Omental fat pad (tissue), 4 donors: Measurements from ENCODE around the gene PAQR9. TPM values are rescaled to one million over a fixed set of nuclear protein-coding genes. Genes with fewer than 3 reads are reported as not detected.

Experiments
- ATAC-seq: fragments of 150-250 bp; one replicate; pipeline ENCODE4 v1.9.1; 2016; ENCODE audit warnings: mild to moderate bottlenecking, moderate library complexity; ENCODE audit not compliant: low FRiP score
- DNase-seq: peaks from one replicate; pipeline ENCODE4 v3.0.0-alpha.2; 2019; ENCODE audit warnings: low spot score
- total RNA-seq, 4 donors: library from RNA; depleted of rRNA; stranded (reverse); fragments of >200 nt; gene quantifications; one replicate each; pipeline ENCODE4 v1.1.0, GENCODE V29; 2016
- TF ChIP-seq, protein P1 (sequence below), 3 donors: fragments of 450-650 bp; IDR thresholded peaks; one replicate each; pipeline ENCODE4 v1.5.1; 2016 to 2017; ENCODE audit warnings: antibody characterized with exemption in 3 of 3, mild to moderate bottlenecking in 3 of 3, moderate library complexity in 2 of 3

The PAQR9 gene
- total RNA-seq, 4 donors from 2014 or later: 0.93 to 1.8 TPM; not detected in 2

DNA sequence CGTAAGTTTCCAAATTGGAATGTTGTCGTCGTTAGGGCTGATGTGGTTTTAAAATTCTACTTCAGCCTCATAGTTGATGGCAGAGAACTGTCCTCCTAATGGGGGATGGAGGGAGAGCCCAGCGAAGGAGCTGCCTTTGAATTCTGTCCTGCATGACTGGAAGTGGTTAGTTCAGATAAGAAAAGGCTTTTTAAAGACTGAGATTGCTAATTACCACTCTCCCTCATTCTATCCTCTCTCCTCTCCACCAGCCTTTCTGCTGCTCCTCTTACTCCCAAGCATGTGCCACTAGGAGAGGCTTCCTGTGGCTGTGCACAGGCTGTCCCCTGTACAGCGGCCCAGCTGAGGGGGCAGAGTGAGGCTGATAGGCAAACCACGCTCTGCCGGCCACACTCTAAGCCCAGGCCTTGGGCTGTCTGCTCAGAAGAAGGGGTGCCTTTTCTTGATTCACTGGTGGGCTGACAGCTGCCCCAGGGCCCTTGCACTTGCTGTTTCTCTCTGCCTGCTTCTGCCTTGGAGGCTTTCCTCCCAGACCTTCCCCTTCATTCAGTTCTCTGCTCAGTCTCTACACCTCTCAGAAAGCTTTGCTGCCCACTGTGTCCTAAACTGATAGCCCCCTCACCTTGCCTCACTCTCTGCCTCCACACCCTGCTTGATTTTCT is 8.7 kb upstream of the PAQR9 start:
- ATAC-seq: no peak
- TF ChIP-seq, protein P1, sequence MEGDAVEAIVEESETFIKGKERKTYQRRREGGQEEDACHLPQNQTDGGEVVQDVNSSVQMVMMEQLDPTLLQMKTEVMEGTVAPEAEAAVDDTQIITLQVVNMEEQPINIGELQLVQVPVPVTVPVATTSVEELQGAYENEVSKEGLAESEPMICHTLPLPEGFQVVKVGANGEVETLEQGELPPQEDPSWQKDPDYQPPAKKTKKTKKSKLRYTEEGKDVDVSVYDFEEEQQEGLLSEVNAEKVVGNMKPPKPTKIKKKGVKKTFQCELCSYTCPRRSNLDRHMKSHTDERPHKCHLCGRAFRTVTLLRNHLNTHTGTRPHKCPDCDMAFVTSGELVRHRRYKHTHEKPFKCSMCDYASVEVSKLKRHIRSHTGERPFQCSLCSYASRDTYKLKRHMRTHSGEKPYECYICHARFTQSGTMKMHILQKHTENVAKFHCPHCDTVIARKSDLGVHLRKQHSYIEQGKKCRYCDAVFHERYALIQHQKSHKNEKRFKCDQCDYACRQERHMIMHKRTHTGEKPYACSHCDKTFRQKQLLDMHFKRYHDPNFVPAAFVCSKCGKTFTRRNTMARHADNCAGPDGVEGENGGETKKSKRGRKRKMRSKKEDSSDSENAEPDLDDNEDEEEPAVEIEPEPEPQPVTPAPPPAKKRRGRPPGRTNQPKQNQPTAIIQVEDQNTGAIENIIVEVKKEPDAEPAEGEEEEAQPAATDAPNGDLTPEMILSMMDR (IDR thresholded peaks at IDR 0.05): no peak
- DNase-seq: no peak

DNA sequence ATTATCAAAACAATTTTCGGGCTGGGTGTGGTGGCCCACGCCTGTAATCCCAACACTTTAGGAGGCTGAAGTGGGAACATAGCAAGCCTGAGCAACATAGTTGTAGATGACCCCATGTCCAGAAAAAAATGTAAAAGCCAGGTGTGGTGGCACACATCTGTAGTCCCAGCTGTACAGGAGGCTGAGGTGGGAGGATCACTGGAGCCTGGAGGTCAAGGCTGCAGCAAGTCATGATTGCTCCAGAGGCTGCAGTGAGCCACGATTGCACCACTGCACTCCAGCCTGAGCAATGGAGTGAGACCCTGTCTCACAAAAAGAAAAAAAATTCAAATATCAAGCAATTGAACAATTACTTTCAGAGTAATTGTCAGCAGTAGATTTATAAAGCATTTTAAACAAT is 8.0 kb upstream of the PAQR9 start:
- TF ChIP-seq, protein P1 (IDR thresholded peaks at IDR 0.05): no peak
- ATAC-seq: no peak
- no peak for DNase-seq

DNA sequence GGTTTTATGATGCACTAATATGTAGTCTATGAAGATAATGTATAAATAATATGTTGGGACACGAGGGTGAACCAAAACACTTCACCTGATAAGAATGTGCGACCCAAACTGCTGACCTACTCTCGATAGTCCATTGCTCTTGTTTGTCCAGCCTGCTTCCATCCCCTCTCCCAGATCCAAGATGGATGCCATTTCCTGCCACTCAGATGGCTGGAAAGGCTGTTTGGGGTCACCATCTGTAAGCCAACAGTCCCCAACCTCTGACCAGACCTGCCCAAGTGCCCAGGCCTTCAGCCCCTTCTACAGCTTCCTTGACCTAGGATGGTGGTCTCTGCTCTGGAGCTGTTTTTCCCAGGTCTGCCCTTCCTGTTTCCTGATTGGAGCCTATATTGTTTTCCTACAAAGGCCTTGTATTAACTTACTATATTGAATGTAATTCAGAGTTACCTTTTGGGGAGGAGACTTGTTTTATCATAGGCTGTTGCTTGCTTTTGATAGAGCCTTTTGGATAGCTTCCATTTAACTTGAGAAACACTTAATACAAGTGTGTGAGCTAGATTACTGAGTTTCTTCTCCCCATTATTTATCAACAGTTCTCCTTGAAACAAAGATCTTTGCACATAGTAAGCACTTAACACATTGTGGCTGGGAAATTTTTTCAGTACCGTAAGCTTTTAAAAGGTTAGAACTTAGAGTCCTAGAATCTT is 5.0 kb upstream of the PAQR9 start:
- ATAC-seq (no peak), DNase-seq (no peak)
- TF ChIP-seq, protein P1 (IDR thresholded peaks at IDR 0.05): no peak

DNA sequence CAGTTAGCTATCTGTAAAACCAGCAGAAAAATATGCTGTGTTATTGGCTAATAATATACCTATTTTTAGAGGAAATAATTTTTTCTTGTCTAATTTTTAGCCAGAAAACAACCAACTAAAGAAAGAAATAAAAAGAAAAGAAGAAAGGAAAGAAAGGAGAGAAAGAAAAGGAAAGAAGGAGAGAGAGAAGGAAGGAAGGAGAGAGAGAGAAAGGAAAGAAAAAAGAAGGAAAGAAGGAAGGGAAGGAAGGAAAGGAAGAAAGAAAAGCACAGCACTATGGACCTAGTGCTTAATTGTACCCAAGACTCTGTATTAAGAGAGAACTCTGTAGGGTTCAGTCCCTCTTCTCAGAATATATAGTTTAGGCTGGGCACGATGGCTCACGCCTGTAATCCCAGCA is 3.3 kb upstream of the PAQR9 start:
- TF ChIP-seq, protein P1 (IDR thresholded peaks at IDR 0.05): no peak
- DNase-seq: no peak
- no peak for ATAC-seq

DNA sequence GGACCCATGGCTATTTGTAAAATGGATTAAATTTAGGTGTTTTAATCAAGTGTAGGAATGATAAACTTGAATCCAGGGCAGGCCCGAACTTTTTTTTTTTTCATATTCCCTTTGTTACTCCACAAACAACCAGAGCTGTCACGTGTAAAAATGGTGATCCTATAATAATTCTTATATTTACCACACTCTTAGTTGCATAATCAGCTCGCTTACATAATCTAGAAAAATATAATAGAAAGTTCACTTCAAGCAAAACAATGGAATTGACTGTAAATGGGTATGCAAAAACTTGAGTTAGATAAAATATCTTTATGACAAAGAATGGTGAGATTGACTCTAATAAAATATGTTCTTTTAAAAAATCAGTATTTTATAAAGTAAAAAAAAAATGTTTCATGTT is 2.1 kb upstream of the PAQR9 start:
- no peak for ATAC-seq
- TF ChIP-seq, protein P1 (IDR thresholded peaks at IDR 0.05): no peak

DNA sequence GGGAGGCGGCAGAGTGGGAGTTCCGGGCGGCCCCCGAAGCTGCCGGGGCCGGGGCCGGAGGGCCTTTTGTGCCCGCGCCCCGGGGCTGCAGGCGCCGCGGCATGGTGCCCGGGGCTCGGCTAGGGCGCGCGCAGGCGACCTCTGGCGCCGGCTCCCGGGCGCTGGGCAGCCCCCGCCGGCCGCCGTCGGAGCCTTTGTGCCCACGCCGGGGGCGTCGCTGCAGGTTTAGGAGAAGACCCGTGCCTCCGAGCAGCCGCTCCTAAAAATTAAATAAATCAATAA is 299 bp downstream of the PAQR9 start:
- no peak for DNase-seq
- ATAC-seq: peak; percentile 4
- TF ChIP-seq, protein P1 (IDR thresholded peaks at IDR 0.05): no peak

More for the DNA sequence above, 2.1 kb upstream of the PAQR9 start:
- DNase-seq: no peak
